K562 (cell line): ENCODE measurements around the gene TRA2B. TPM values are rescaled to one million over a fixed set of nuclear protein-coding genes. Genes with fewer than 3 reads are reported as not detected.
A peak's percentile ranks its signal among the peaks of the same experiment; 100 is the strongest.

Experiments used
- CCAR2 ChIP-seq: fragments of 200-400 bp; formaldehyde crosslinking; IDR thresholded peaks from 2 replicates; pipeline ENCODE4 v1.6.1; 2017; ENCODE audit warnings: mild to moderate bottlenecking, low read depth, low read length
- E2F6 ChIP-seq, 2 experiments: IDR thresholded peaks; 2 replicates each; pipeline ENCODE4 v1.6.1; 2011; ENCODE audit warnings: borderline replicate concordance in 1 of 2, control low read depth in 1 of 2, low read depth in 1 of 2, low read length in 1 of 2, mild to moderate bottlenecking in 1 of 2, mixed read lengths in 1 of 2, moderate library complexity in 1 of 2; ENCODE audit not compliant: insufficient read depth in 1 of 2, insufficient read length in 1 of 2, poor library complexity in 1 of 2, severe bottlenecking in 1 of 2; ENCODE audit errors: extremely low read depth in 1 of 2
- EWSR1 ChIP-seq: fragments of 450-650 bp; IDR thresholded peaks from 2 replicates; pipeline ENCODE4 v1.6.1; 2018; ENCODE audit warnings: borderline replicate concordance, mild to moderate bottlenecking, low read depth, moderate library complexity; ENCODE audit not compliant: partially characterized antibody
- GMEB1 ChIP-seq: fragments of 250-450 bp; sonication (Bioruptor Pico); IDR thresholded peaks from 2 replicates; pipeline ENCODE4 v1.4.0; 2020; ENCODE audit warnings: mild to moderate bottlenecking
- HMGN3 ChIP-seq: IDR thresholded peaks from 2 replicates; pipeline ENCODE4 v1.6.1; 2011; ENCODE audit warnings: borderline replicate concordance, low read depth, mild to moderate bottlenecking, mixed read lengths, low read length; ENCODE audit not compliant: insufficient read length; ENCODE audit errors: extremely low read depth
- LCOR ChIP-seq: sonication (generic); formaldehyde crosslinking; IDR thresholded peaks from 2 replicates; pipeline ENCODE4 v1.8.0; 2022; ENCODE audit warnings: mild to moderate bottlenecking, missing genetic modification reagents
- MTF1 ChIP-seq: fragments of 250-450 bp; sonication (Bioruptor Pico); IDR thresholded peaks from 2 replicates; pipeline ENCODE4 v1.9.0; 2021; ENCODE audit warnings: moderate library complexity, mild to moderate bottlenecking, inconsistent platforms, borderline replicate concordance
- PHF21A ChIP-seq: fragments of 450-650 bp; IDR thresholded peaks from 2 replicates; pipeline ENCODE4 v1.6.1; 2017; ENCODE audit warnings: low read depth, borderline replicate concordance
- PHF8 ChIP-seq: fragments of 200-600 bp; sonication (generic); IDR thresholded peaks from 2 replicates; pipeline ENCODE4 v1.6.1; 2012; ENCODE audit warnings: mixed run types, mild to moderate bottlenecking, inconsistent platforms, low read length, moderate library complexity, borderline replicate concordance
- POLR2G ChIP-seq: fragments of 200-400 bp; formaldehyde crosslinking; IDR thresholded peaks from 2 replicates; pipeline ENCODE4 v1.6.1; 2017; ENCODE audit warnings: low read depth, mild to moderate bottlenecking, antibody characterized with exemption, low read length, moderate library complexity
- POU5F1 ChIP-seq: fragments of 150-350 bp; IDR thresholded peaks from 2 replicates; pipeline ENCODE4 v1.6.1; 2014; ENCODE audit warnings: borderline replicate concordance, low read length, low read depth, mild to moderate bottlenecking; ENCODE audit not compliant: partially characterized antibody
- SIN3A ChIP-seq, 2 experiments: fragments of 150-350 bp in 1 of 2; IDR thresholded peaks; 2 replicates each; pipeline ENCODE4 v1.6.1; 2011 to 2016; ENCODE audit warnings: borderline replicate concordance in 2 of 2, low read depth in 2 of 2, low read length in 2 of 2, mild to moderate bottlenecking in 2 of 2, moderate library complexity in 2 of 2; ENCODE audit not compliant: control insufficient read depth in 1 of 2
- STAG1 ChIP-seq: sonication (generic); formaldehyde crosslinking; IDR thresholded peaks from 2 replicates; pipeline ENCODE4 v1.5.0; 2020; ENCODE audit warnings: missing genetic modification reagents, borderline replicate concordance
- STAT5A ChIP-seq: IDR thresholded peaks from 2 replicates; pipeline ENCODE4 v1.6.1; 2012; ENCODE audit warnings: low read length, inconsistent platforms, borderline replicate concordance
- TCF7L2 ChIP-seq: fragments of 150-350 bp; IDR thresholded peaks from 2 replicates; pipeline ENCODE4 v1.6.1; 2016; ENCODE audit warnings: low read depth, mild to moderate bottlenecking, low read length, moderate library complexity
- THRAP3 ChIP-seq: fragments of 450-650 bp; IDR thresholded peaks from 2 replicates; pipeline ENCODE4 v1.6.1; 2016; ENCODE audit warnings: mild to moderate bottlenecking, inconsistent platforms, borderline replicate concordance
- ZNF140 ChIP-seq: fragments of 250-450 bp; sonication (Bioruptor Pico); IDR thresholded peaks from 2 replicates; pipeline ENCODE4 v1.8.0; 2021; ENCODE audit warnings: moderate library complexity, mild to moderate bottlenecking, inconsistent platforms
- ZNF174 ChIP-seq: fragments of 250-450 bp; sonication (Bioruptor Pico); IDR thresholded peaks from 2 replicates; pipeline ENCODE4 v1.4.0; 2020; ENCODE audit warnings: mild to moderate bottlenecking
- ZNF212 ChIP-seq: fragments of 450-650 bp; formaldehyde crosslinking; IDR thresholded peaks from 2 replicates; pipeline ENCODE4 v1.4.0; 2020; ENCODE audit warnings: mild to moderate bottlenecking
- ZNF280B ChIP-seq: fragments of 250-450 bp; sonication (Bioruptor Pico); IDR thresholded peaks from 2 replicates; pipeline ENCODE4 v1.5.1; 2021; ENCODE audit warnings: mild to moderate bottlenecking
- ZNF282 ChIP-seq: sonication (generic); formaldehyde crosslinking; IDR thresholded peaks from 2 replicates; pipeline ENCODE4 v1.8.1; 2023; ENCODE audit warnings: missing genetic modification reagents
- ZNF41 ChIP-seq: fragments of 250-450 bp; sonication (Bioruptor Pico); conservative IDR thresholded peaks from 2 replicates; pipeline ENCODE4 v1.4.0; 2020; ENCODE audit warnings: mild to moderate bottlenecking
- polyA plus RNA-seq, 8 experiments: library from polyadenylated mRNA; depleted of rRNA in 4 of 8; stranded (reverse) in 5 of 8; unstranded in 3 of 8; fragments of >200 nt; fragmentation: Nextera tagmentation in 2 of 8; fragmentation: Illumina TruSeq in 1 of 8; extraction: Ambion mirVana in 2 of 8; extraction: Trizol in 1 of 8; gene quantifications; 2 replicates each; pipeline versions ENCODE4 v1.2.1 to v1.2.3, GENCODE V29; 2011 to 2014; ENCODE audit warnings: inconsistent platforms in 1 of 8, missing spikeins in 1 of 8
- total RNA-seq, 7 experiments: library from RNA; depleted of rRNA in 6 of 7; stranded (reverse); fragments of >200 nt in 6 of 7; fragmentation: Illumina TruSeq in 2 of 7; extraction: Trizol in 2 of 7; gene quantifications; 2 replicates each; pipeline versions ENCODE4 v1.2.1 to v1.2.3, GENCODE V29; 2011 to 2021; ENCODE audit warnings: low replicate concordance in 1 of 7

Gene TRA2B
- total and polyA plus RNA-seq, 9 of the 15 experiments (the other 6 are each of a cell fraction or from before 2014, with no cell fraction given) = 105 to 411 (median 278) TPM

GRCh38 chr3:185912929-185913901 lies 24.6 kb downstream of the TRA2B start (continued):
- 0 out of 4 replicates have a peak, but pooled peaks of 1 of the 2 experiments have one; percentile 12 for TF ChIP-seq SIN3A (IDR thresholded peaks at IDR 0.05; ENCODE audit: borderline replicate concordance in 2 of 2, control insufficient read depth in 1 of 2, low read depth in 2 of 2, low read length in 2 of 2)
- no peak for TF ChIP-seq POU5F1
- no peak for TF ChIP-seq MTF1 (CRISPR knock-in tag)
- TF ChIP-seq STAT5A = 0 out of 2 replicates have a peak, but pooled peaks have one; percentile 18
- TF ChIP-seq LCOR (CRISPR knock-in tag) = peak; percentile 18; the same call in 1 of the 2 replicates
- TF ChIP-seq ZNF174 (CRISPR knock-in tag) = no peak
- TF ChIP-seq ZNF212 (CRISPR knock-in tag) = no peak
- no peak for TF ChIP-seq ZNF140 (CRISPR knock-in tag)
- TF ChIP-seq E2F6 (IDR thresholded peaks at IDR 0.05; ENCODE audit: borderline replicate concordance in 1 of 2, extremely low read depth in 1 of 2, insufficient read depth in 1 of 2, insufficient read length in 1 of 2, low read depth in 1 of 2, low read length in 1 of 2, poor library complexity in 1 of 2, severe bottlenecking in 1 of 2) = no peak
- TF ChIP-seq ZNF280B (CRISPR knock-in tag) = no peak
- peak; percentile 45; the same call in 1 of the 2 replicates for TF ChIP-seq THRAP3
- TF ChIP-seq HMGN3 = no peak
- no peak for TF ChIP-seq TCF7L2
- TF ChIP-seq STAG1 (CRISPR knock-in tag) = no peak
- TF ChIP-seq PHF21A = no peak
- TF ChIP-seq EWSR1 = peak; percentile 94
- TF ChIP-seq GMEB1 (CRISPR knock-in tag) = no peak
- TF ChIP-seq ZNF282 (CRISPR knock-in tag) = no peak
- peak; percentile 55 for TF ChIP-seq POLR2G
- no peak for TF ChIP-seq CCAR2
- TF ChIP-seq PHF8 = no peak
- TF ChIP-seq ZNF41 = no peak
